Keratinocyte (primary cell): Measurements from ENCODE around the gene USP35. TPM values are rescaled to one million over a fixed set of nuclear protein-coding genes. Genes with fewer than 3 reads are reported as not detected.

Source experiments
- DNase-seq: peaks from one replicate; pipeline ENCODE4 v3.0.0-alpha.2; 2011; ENCODE audit warnings: low read depth, missing footprints, low spot score
- FAIRE-seq: peaks from 2 replicates; lab custom pipeline; 2011; peaks lifted over from hg19 to GRCh38; lab: Jason Lieb, UNC
- H2AFZ ChIP-seq: 2 replicates; pipeline ENCODE4 v1.6.0; 2012; ENCODE audit warnings: low read length, control low read depth, inconsistent platforms; ENCODE audit not compliant: control insufficient read depth
- H3K27ac ChIP-seq: 2 replicates; pipeline ENCODE4 v1.5.1; 2011; ENCODE audit warnings: low read length; ENCODE audit not compliant: control insufficient read depth, insufficient read depth
- H3K27me3 ChIP-seq: 3 replicates; pipeline ENCODE4 v1.6.0; 2011; ENCODE audit warnings: low read length; ENCODE audit not compliant: control insufficient read depth, insufficient read depth; ENCODE audit errors: extremely low read depth
- H3K36me3 ChIP-seq, 2 experiments: 2 replicates in 1 of 2; 3 replicates in 1 of 2; pipeline ENCODE4 v1.5.1; 2011; ENCODE audit warnings: low read length in 2 of 2, mild to moderate bottlenecking in 1 of 2; ENCODE audit not compliant: control insufficient read depth in 2 of 2, insufficient read depth in 2 of 2; ENCODE audit errors: extremely low read depth in 1 of 2
- H3K4me1 ChIP-seq: 3 replicates; pipeline ENCODE4 v1.5.1; 2011; ENCODE audit warnings: low read length; ENCODE audit not compliant: control insufficient read depth, insufficient read depth; ENCODE audit errors: extremely low read depth
- H3K4me2 ChIP-seq: 3 replicates; pipeline ENCODE4 v1.6.0; 2011; ENCODE audit warnings: low read depth, low read length; ENCODE audit not compliant: control insufficient read depth, insufficient read depth; ENCODE audit errors: extremely low read depth
- H3K4me3 ChIP-seq, 3 experiments: fragments of 200-600 bp in 1 of 3; sonication (generic) in 1 of 3; 2 replicates in 2 of 3; 3 replicates in 1 of 3; pipeline ENCODE4 v1.5.1; 2011 to 2016; ENCODE audit warnings: low read length in 3 of 3, mild to moderate bottlenecking in 3 of 3, control low read depth in 2 of 3, inconsistent platforms in 1 of 3, low read depth in 1 of 3, mixed read lengths in 1 of 3, mixed run types in 1 of 3, moderate library complexity in 1 of 3; ENCODE audit not compliant: control insufficient read depth in 2 of 3, insufficient read depth in 2 of 3; ENCODE audit errors: extremely low read depth in 1 of 3
- H3K79me2 ChIP-seq: 2 replicates; pipeline ENCODE4 v1.6.0; 2012; ENCODE audit warnings: low read length; ENCODE audit not compliant: control insufficient read depth, insufficient read depth
- H3K9ac ChIP-seq: 3 replicates; pipeline ENCODE4 v1.6.0; 2011; ENCODE audit warnings: low read length; ENCODE audit not compliant: control insufficient read depth, insufficient read depth; ENCODE audit errors: extremely low read depth
- H3K9me1 ChIP-seq: 3 replicates; pipeline ENCODE4 v1.6.0; 2011; ENCODE audit warnings: low read length; ENCODE audit not compliant: control insufficient read depth, insufficient read depth; ENCODE audit errors: extremely low read depth
- H3K9me3 ChIP-seq: 2 replicates; pipeline ENCODE4 v1.5.1; 2012; ENCODE audit warnings: low read depth, low read length; ENCODE audit not compliant: control insufficient read depth
- H4K20me1 ChIP-seq: 3 replicates; pipeline ENCODE4 v1.6.0; 2011; ENCODE audit warnings: low read length; ENCODE audit not compliant: control insufficient read depth, insufficient read depth; ENCODE audit errors: extremely low read depth
- EZH2 ChIP-seq: IDR thresholded peaks from one replicate; pipeline ENCODE4 v1.6.1; 2012; ENCODE audit warnings: inconsistent platforms, mild to moderate bottlenecking, low read length, moderate library complexity
- dilution Hi-C: fragments of 300-500 bp; cut with MboI; formaldehyde crosslinking; loops from one replicate; pipeline ENCODE4 v1.7.0; 2020; ENCODE audit warnings: low sequenced_read_pairs; ENCODE audit not compliant: extremely low pct_ligation_motif_present
- polyA plus RNA-seq, 5 experiments: library from polyadenylated mRNA; depleted of rRNA in 3 of 5; stranded (reverse) in 3 of 5; stranded (forward) in 1 of 5; unstranded in 1 of 5; fragments of >200 nt; gene quantifications; 1 replicate in 1 of 5; 2 replicates in 3 of 5; 3 replicates in 1 of 5; pipeline versions ENCODE4 v1.2.1 to v1.2.3, GENCODE V29; 2011 to 2012; ENCODE audit warnings: missing spikeins in 2 of 5, low read depth in 1 of 5, low replicate concordance in 1 of 5
- TF ChIP-seq, protein P1 (sequence below), 3 experiments: IDR thresholded peaks in 1 of 3; conservative IDR thresholded peaks in 1 of 3; optimal IDR thresholded peaks in 1 of 3; 2 replicates in 2 of 3; 3 replicates in 1 of 3; pipeline versions ENCODE3 to v1.5.1; 2011; ENCODE audit warnings: low read length in 3 of 3, mild to moderate bottlenecking in 3 of 3, moderate library complexity in 2 of 3, control low read depth in 1 of 3, inconsistent platforms in 1 of 3; ENCODE audit not compliant: insufficient read depth in 2 of 3; ENCODE audit errors: extremely low read depth in 1 of 3

The USP35 gene
- polyA plus RNA-seq, 1 donor (not counting 4 experiments of a cell fraction or from before 2014, with no cell fraction given): 5.0 TPM

DNA sequence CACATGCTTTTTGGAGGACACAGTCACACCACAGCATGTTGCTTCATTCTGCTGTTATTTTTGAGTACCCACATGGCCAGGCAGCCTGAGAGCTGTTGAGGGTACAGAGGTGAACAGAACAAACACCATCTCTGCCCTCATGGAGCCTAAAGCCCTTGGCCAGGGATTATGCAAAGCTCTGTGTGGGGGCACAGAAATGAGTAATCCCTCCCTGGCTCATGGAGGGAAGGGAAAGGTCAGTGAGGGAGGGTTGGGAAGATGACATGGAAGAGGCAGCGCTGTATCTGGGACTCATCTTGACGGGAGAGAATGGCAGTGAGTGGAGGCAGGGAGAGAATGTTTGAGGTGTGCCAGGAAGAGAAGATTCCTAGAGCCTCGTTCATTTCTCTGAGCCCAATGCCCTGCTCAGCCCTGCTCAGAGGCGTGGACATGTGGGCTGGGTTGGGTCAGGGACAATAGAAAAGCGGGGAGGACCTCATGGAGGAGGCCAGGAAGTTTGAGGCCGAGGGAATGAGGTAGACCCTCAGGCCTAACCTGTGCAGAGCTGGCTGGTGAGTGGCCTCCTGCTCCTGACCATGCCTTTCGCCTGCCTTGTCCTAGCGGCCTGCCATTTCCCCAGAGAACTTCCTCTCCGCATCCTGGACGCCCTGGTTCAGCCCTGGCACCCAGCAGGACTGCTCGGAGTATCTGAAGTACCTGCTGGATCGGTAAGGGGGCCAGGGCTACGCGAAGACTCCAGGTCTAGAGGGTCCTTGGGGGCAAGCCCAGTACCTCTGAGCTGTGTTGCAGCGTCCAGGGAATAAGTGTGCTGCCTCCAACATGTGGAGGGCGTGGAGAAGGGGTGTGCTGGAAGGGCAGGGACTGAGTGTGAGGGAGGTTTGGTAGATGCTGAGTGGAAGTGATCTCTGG is 19.8 kb downstream of the USP35 start:
- no peaks in the 10 kb centered on the region for H3K9me3 ChIP-seq
- H3K36me3 ChIP-seq: peaks cover 5 to 9% of the 10 kb centered on the region in 2 experiments
- no peaks in the 10 kb centered on the region for H3K4me1 ChIP-seq
- dilution Hi-C loops: no loop called here
- H3K9ac ChIP-seq: no peak overlapping the region
- TF ChIP-seq, protein P1, sequence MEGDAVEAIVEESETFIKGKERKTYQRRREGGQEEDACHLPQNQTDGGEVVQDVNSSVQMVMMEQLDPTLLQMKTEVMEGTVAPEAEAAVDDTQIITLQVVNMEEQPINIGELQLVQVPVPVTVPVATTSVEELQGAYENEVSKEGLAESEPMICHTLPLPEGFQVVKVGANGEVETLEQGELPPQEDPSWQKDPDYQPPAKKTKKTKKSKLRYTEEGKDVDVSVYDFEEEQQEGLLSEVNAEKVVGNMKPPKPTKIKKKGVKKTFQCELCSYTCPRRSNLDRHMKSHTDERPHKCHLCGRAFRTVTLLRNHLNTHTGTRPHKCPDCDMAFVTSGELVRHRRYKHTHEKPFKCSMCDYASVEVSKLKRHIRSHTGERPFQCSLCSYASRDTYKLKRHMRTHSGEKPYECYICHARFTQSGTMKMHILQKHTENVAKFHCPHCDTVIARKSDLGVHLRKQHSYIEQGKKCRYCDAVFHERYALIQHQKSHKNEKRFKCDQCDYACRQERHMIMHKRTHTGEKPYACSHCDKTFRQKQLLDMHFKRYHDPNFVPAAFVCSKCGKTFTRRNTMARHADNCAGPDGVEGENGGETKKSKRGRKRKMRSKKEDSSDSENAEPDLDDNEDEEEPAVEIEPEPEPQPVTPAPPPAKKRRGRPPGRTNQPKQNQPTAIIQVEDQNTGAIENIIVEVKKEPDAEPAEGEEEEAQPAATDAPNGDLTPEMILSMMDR (optimal IDR thresholded peaks at IDR 0.05 in 1 of 3, IDR thresholded peaks at IDR 0.05 in 1 of 3, conservative IDR thresholded peaks at IDR 0.05 in 1 of 3; ENCODE audit: extremely low read depth in 1 of 3, insufficient read depth in 2 of 3, low read length in 3 of 3): no peak
- TF ChIP-seq EZH2: no peak
- no peaks in the 10 kb centered on the region for H4K20me1 ChIP-seq
- H3K27ac ChIP-seq: no peak overlapping the region
- no peaks in the 10 kb centered on the region for H3K27me3 ChIP-seq
- H2AFZ ChIP-seq: no peak overlapping the region
- peaks cover 4% of the 10 kb centered on the region for H3K79me2 ChIP-seq
- FAIRE-seq (no peak), DNase-seq (no peak)
- H3K9me1 ChIP-seq: peaks cover under 1% of the 10 kb centered on the region
- no peak overlapping the region for H3K4me3 ChIP-seq
- H3K4me2 ChIP-seq: no peak overlapping the region

DNA sequence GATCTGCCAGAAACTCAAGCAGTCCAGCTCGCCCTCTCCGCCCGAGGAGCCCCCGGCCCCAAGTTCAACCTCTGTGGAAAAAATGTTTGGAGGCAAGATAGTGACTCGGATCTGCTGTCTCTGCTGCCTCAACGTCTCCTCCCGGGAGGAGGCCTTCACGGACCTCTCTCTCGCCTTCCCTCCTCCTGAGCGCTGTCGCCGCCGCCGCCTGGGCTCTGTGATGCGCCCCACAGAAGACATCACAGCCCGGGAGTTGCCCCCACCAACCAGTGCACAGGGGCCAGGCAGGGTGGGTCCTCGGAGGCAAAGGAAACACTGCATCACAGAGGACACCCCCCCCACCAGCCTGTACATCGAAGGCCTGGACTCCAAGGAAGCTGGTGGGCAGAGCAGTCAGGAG is 20.8 kb downstream of the USP35 start:
- DNase-seq (no peak), FAIRE-seq (no peak)
- Histone ChIP-seq H2AFZ (no peak overlapping the region), H4K20me1 (no peaks in the 10 kb centered on the region), H3K9me3 (no peaks in the 10 kb centered on the region), H3K27ac (no peak overlapping the region), H3K4me1 (no peaks in the 10 kb centered on the region), H3K4me3 (no peak overlapping the region), H3K9me1 (peaks cover 2% of the 10 kb centered on the region), H3K9ac (no peak overlapping the region), H3K4me2 (no peak overlapping the region), H3K36me3 (peaks cover 5 to 12% of the 10 kb centered on the region in 2 experiments), H3K79me2 (peaks cover 4% of the 10 kb centered on the region), H3K27me3 (no peaks in the 10 kb centered on the region)
- TF ChIP-seq, protein P1 (optimal IDR thresholded peaks at IDR 0.05 in 1 of 3, IDR thresholded peaks at IDR 0.05 in 1 of 3, conservative IDR thresholded peaks at IDR 0.05 in 1 of 3; ENCODE audit: extremely low read depth in 1 of 3, insufficient read depth in 2 of 3, low read length in 3 of 3): no peak
- no peak for TF ChIP-seq EZH2
- dilution Hi-C loops: no loop called here
